K562 (cell line): Measurements from ENCODE around the gene ARV1. TPM values are rescaled to one million over a fixed set of nuclear protein-coding genes. Genes with fewer than 3 reads are reported as not detected.

Source experiments
- ATF1 ChIP-seq, 2 experiments: fragments of 450-650 bp in 1 of 2; IDR thresholded peaks; 2 replicates each; pipeline ENCODE4 v1.6.1; 2016; ENCODE audit warnings: missing compliant biosample characterization in 1 of 2, missing genetic modification characterization in 1 of 2
- CHD7 ChIP-seq: fragments of 200-600 bp; sonication (generic); IDR thresholded peaks from one replicate; pipeline ENCODE4 v1.6.1; 2012; ENCODE audit warnings: mild to moderate bottlenecking, low read depth, low read length, inconsistent platforms
- HDAC2 ChIP-seq: fragments of 450-650 bp; IDR thresholded peaks from 2 replicates; pipeline ENCODE4 v1.6.1; 2016; ENCODE audit warnings: mild to moderate bottlenecking
- HDAC8 ChIP-seq: fragments of 450-650 bp; IDR thresholded peaks from 2 replicates; pipeline ENCODE4 v1.6.1; 2016; ENCODE audit warnings: mild to moderate bottlenecking, missing genetic modification characterization, moderate library complexity, missing compliant biosample characterization
- HDGF ChIP-seq: fragments of 450-650 bp; IDR thresholded peaks from 2 replicates; pipeline ENCODE4 v1.6.1; 2016
- JUND ChIP-seq, 2 experiments: IDR thresholded peaks; 2 replicates in 1 of 2; 3 replicates in 1 of 2; pipeline ENCODE4 v1.6.1; 2011; ENCODE audit warnings: borderline replicate concordance in 2 of 2, low read depth in 2 of 2, low read length in 2 of 2, improper control_type of control experiment in 1 of 2, missing biosample characterization in 1 of 2, missing genetic modification characterization in 1 of 2, missing genetic modification reagents in 1 of 2
- L3MBTL2 ChIP-seq: fragments of 450-650 bp; IDR thresholded peaks from 2 replicates; pipeline ENCODE4 v1.6.1; 2016; ENCODE audit warnings: mild to moderate bottlenecking, moderate library complexity
- PKNOX1 ChIP-seq: fragments of 450-650 bp; IDR thresholded peaks from 2 replicates; pipeline ENCODE4 v1.6.1; 2016
- RCOR1 ChIP-seq, 2 experiments: IDR thresholded peaks; 2 replicates each; pipeline ENCODE4 v1.6.1; 2012; ENCODE audit warnings: low read depth in 2 of 2, low read length in 2 of 2, borderline replicate concordance in 1 of 2, improper control_type of control experiment in 1 of 2
- SIX5 ChIP-seq, 2 experiments: IDR thresholded peaks; 2 replicates each; pipeline ENCODE4 v1.6.1; 2011; ENCODE audit warnings: low read length in 2 of 2, borderline replicate concordance in 1 of 2, low read depth in 1 of 2, mild to moderate bottlenecking in 1 of 2, moderate library complexity in 1 of 2; ENCODE audit not compliant: insufficient read depth in 1 of 2
- ZNF584 ChIP-seq: fragments of 200-800 bp; sonication (Bioruptor generic); IDR thresholded peaks from 2 replicates; pipeline ENCODE4 v1.6.1; 2016; ENCODE audit warnings: low read depth, mild to moderate bottlenecking, missing genetic modification characterization, missing compliant biosample characterization
- polyA plus RNA-seq, 8 experiments: library from polyadenylated mRNA; depleted of rRNA in 4 of 8; stranded (reverse) in 5 of 8; unstranded in 3 of 8; fragments of >200 nt; fragmentation: Nextera tagmentation in 2 of 8; fragmentation: Illumina TruSeq in 1 of 8; extraction: Ambion mirVana in 2 of 8; extraction: Trizol in 1 of 8; gene quantifications; 2 replicates each; pipeline versions ENCODE4 v1.2.1 to v1.2.3, GENCODE V29; 2011 to 2014; ENCODE audit warnings: inconsistent platforms in 1 of 8, missing spikeins in 1 of 8
- total RNA-seq, 7 experiments: library from RNA; depleted of rRNA in 6 of 7; stranded (reverse); fragments of >200 nt in 6 of 7; fragmentation: Illumina TruSeq in 2 of 7; extraction: Trizol in 2 of 7; gene quantifications; 2 replicates each; pipeline versions ENCODE4 v1.2.1 to v1.2.3, GENCODE V29; 2011 to 2021; ENCODE audit warnings: low replicate concordance in 1 of 7
- TF ChIP-seq, protein P1 (sequence below): sonication (generic); formaldehyde crosslinking; IDR thresholded peaks from 2 replicates; pipeline ENCODE4 v1.8.0; 2022; ENCODE audit warnings: mild to moderate bottlenecking, low read depth, missing genetic modification reagents

ARV1 gene
- total and polyA plus RNA-seq, 9 of the 15 experiments (the other 6 are each of a cell fraction or from before 2014, with no cell fraction given): 54.8 to 139 (median 74.0) TPM

DNA sequence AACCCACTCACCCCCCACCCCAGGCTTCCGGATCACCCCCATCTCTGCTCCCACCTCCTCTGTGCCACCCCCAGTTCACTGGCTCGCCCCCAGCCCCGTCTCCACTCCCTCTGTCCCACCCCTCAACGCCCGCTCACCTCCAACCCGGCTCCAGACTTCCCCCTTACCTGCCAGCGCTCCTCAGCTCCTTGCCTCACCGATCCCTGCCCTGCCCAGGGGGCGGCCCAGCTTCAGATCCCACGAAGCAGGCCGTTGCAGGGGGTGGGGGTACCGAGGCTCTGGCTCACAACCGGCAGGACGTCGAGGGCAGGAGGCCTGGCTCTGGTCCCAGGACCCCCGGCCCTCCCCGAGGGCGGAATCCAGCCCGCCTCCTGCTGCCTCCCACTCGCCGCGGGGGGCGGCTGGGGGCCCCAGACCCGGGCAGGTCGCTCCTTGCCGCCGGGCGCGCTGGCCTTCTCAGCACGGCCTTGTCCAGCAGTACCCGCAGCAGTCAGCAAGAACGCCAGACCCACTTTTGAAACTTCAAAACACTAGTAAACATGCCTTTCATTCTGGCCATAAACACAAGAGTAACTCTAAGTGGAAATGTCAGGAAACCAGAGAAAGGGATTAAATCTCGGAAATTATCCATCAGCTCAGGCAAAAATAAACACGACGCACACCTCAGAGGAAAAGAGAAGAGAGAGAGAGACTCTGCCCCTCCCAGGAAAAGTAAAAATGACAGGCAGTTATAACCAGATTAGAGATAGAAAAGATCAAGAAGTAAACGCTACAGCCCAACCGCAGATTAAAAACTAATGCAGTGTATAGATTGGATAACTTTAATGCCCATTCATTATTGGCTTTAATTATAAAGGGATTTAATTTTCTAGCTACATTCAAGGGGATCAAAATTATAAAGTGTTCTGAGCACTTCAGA lies 62.2 kb downstream of the ARV1 start (continued):
- no peak for TF ChIP-seq CHD7
- TF ChIP-seq HDAC2: no peak; the same call in 1 of the 2 replicates
- peak in 1 of 2 experiments; percentile 41; a peak in 1 of 4 replicates for TF ChIP-seq RCOR1 (IDR thresholded peaks at IDR 0.05; ENCODE audit: borderline replicate concordance in 1 of 2, low read depth in 2 of 2, low read length in 2 of 2)
- no peak for TF ChIP-seq HDAC8
- TF ChIP-seq HDGF: no peak
- TF ChIP-seq JUND (IDR thresholded peaks at IDR 0.05; ENCODE audit: borderline replicate concordance, low read depth, low read length): no peak
- TF ChIP-seq JUND (tag; IDR thresholded peaks at IDR 0.05; ENCODE audit: borderline replicate concordance, low read depth, low read length): no peak
- no peak for TF ChIP-seq L3MBTL2
- no peak for TF ChIP-seq ZNF584 (CRISPR knock-in tag)
- 0 out of 2 replicates have a peak, but pooled peaks have one; percentile 23 for TF ChIP-seq ATF1 (CRISPR knock-in tag; IDR thresholded peaks at IDR 0.05)
- TF ChIP-seq ATF1 (tag; IDR thresholded peaks at IDR 0.05): no peak
- TF ChIP-seq, protein P1, sequence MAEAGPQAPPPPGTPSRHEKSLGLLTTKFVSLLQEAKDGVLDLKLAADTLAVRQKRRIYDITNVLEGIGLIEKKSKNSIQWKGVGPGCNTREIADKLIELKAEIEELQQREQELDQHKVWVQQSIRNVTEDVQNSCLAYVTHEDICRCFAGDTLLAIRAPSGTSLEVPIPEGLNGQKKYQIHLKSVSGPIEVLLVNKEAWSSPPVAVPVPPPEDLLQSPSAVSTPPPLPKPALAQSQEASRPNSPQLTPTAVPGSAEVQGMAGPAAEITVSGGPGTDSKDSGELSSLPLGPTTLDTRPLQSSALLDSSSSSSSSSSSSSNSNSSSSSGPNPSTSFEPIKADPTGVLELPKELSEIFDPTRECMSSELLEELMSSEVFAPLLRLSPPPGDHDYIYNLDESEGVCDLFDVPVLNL (CRISPR knock-in tag): no peak
- no peak for TF ChIP-seq SIX5 (IDR thresholded peaks at IDR 0.05; ENCODE audit: borderline replicate concordance in 1 of 2, insufficient read depth in 1 of 2, low read depth in 1 of 2, low read length in 2 of 2)
- no peak for TF ChIP-seq PKNOX1
